ENCODE measurements around the gene NOX5. TPM values are rescaled to one million over a fixed set of nuclear protein-coding genes. Genes with fewer than 3 reads are reported as not detected.
A peak's percentile ranks its signal among the peaks of the same experiment; 100 is the strongest.

The NOX5 gene
- total RNA-seq, 1 experiment from 2014 or later = 339 TPM

DNA sequence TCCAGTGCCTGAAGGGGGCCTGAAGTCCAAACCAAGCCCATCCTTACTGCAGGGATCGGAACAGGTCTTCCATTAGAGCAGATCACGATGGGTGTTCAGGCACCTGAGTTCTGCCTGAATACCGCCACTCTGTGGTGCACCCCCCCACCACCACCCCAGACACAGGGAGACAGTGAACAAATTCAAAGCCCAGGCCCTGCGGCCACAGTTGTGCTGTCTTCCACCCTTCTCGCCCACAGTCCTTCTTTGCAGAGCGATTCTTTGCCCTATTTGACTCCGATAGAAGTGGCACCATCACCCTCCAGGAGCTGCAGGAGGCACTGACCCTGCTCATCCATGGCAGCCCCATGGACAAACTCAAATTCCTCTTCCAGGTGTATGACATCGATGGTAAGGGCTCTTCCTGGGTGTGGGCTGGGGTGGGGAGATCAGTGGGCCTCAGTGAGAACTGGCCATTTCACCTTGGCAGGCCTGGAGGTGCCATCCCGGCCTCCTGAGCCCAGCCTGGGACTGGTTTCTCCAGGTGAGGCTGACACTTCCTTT is 13.6 kb downstream of the NOX5 start:
- TF ChIP-seq EZH2 (IDR thresholded peaks at IDR 0.05; ENCODE audit: low read length, unreplicated experiment) (no peak), EZH2phosphoT487 (IDR thresholded peaks at IDR 0.05; ENCODE audit: borderline replicate concordance, low read length) (no peak)
- TF ChIP-seq, protein P1, sequence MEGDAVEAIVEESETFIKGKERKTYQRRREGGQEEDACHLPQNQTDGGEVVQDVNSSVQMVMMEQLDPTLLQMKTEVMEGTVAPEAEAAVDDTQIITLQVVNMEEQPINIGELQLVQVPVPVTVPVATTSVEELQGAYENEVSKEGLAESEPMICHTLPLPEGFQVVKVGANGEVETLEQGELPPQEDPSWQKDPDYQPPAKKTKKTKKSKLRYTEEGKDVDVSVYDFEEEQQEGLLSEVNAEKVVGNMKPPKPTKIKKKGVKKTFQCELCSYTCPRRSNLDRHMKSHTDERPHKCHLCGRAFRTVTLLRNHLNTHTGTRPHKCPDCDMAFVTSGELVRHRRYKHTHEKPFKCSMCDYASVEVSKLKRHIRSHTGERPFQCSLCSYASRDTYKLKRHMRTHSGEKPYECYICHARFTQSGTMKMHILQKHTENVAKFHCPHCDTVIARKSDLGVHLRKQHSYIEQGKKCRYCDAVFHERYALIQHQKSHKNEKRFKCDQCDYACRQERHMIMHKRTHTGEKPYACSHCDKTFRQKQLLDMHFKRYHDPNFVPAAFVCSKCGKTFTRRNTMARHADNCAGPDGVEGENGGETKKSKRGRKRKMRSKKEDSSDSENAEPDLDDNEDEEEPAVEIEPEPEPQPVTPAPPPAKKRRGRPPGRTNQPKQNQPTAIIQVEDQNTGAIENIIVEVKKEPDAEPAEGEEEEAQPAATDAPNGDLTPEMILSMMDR (conservative IDR thresholded peaks at IDR 0.05; ENCODE audit: low read depth, low read length) = no peak
- H3K9ac ChIP-seq (ENCODE audit: low read length) = no peak overlapping the region
- CTCF ChIA-PET = no interaction called here
- H3K79me2 ChIP-seq (ENCODE audit: low read length) = no peaks in the 10 kb centered on the region
- H3K36me3 ChIP-seq (ENCODE audit: low read depth, low read length) = no peaks in the 10 kb centered on the region
- no peak overlapping the region for H2AFZ ChIP-seq (ENCODE audit: low read length)
- H3K9me2 ChIP-seq (replicated peaks; ENCODE audit: low read length) = no peaks in the 10 kb centered on the region
- H3K9me3 ChIP-seq (ENCODE audit: low read length) = no peaks in the 10 kb centered on the region
- no peaks in the 10 kb centered on the region for H3F3A ChIP-seq (ENCODE audit: low read length, unreplicated experiment)
- H4K20me1 ChIP-seq (ENCODE audit: low read length) = no peaks in the 10 kb centered on the region
- intact Hi-C loops (cut with micrococcal nuclease) = no loop called here
- POLR2A ChIA-PET (ENCODE audit: unreplicated experiment) = no interaction called here
- no peak overlapping the region for H3K27ac ChIP-seq (ENCODE audit: low read length)
- ATAC-seq (no peak), DNase-seq (no peak)
- no peak overlapping the region for H3K4me2 ChIP-seq (ENCODE audit: low read length)
- no TSS peak for BruUV-seq (replicated peaks)
- peaks cover 24% of the 10 kb centered on the region for H3K4me1 ChIP-seq (ENCODE audit: insufficient read depth, low read length)
- no peak overlapping the region for H3K4me3 ChIP-seq (ENCODE audit: low read length)
- no peaks in the 10 kb centered on the region for H3K27me3 ChIP-seq (ENCODE audit: low read length)

DNA sequence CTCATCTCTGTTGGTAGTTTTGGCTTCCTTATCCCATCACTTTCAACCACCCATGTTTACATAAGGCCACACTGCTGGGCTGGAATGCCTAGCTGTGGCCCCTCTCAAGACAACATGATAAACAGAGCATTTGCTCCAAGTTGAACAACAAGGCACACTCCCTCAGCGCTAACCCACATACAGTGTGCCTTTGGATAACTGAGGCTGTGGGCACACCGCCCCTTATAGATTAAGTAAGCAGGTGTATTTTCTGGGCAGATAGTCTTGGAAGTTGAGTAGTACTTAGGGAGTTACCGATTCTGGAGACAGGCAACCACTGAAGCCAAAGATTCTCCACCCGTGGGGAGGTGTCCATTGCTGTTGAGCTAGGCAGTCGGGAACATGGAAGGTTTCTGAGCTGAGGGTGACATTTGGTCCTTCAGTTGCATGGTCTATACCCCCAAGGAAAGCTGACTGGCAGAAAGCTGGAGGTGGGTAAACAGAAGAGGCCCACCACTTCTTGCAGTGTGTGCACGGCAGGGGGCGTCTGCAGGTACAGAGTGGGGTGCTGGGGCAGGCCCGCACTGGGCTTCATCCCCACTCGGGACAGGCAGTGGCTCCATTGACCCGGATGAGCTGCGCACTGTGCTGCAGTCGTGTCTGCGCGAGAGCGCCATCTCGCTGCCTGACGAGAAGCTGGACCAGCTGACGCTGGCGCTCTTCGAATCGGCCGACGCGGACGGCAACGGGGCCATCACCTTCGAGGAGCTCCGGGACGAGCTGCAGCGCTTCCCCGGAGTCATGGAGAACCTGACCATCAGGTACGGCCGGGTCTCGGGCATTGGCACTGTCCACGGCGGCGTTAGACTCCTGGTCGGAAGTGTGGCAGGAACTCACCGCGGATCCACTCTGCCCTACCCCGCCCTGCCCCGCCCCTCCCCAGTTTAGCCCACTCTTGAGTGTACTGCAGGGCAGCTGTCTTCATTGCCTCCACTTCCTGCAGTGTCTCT is 16.8 kb downstream of the NOX5 start:
- ChIA-PET CTCF (interaction anchor here (0.7 to 1.1 kb wide), 3 partner anchors 17 to 155 kb away, joined by 3 read pairs; no protein-coding TSS in a partner anchor), POLR2A (ENCODE audit: unreplicated experiment) (no interaction called here)
- TF ChIP-seq, protein P1 (conservative IDR thresholded peaks at IDR 0.05; ENCODE audit: low read depth, low read length) = peak; percentile 58
- TF ChIP-seq EZH2 (IDR thresholded peaks at IDR 0.05; ENCODE audit: low read length, unreplicated experiment) (no peak), EZH2phosphoT487 (IDR thresholded peaks at IDR 0.05; ENCODE audit: borderline replicate concordance, low read length) (no peak)

More for the DNA sequence above, 16.8 kb downstream of the NOX5 start:
- Histone ChIP-seq H3F3A (ENCODE audit: low read length, unreplicated experiment) (peaks cover 5% of the 10 kb centered on the region), H3K4me1 (ENCODE audit: insufficient read depth, low read length) (peaks cover 52% of the 10 kb centered on the region), H3K9ac (ENCODE audit: low read length) (peak overlapping the region; percentile 65), H3K4me2 (ENCODE audit: low read length) (peak overlapping the region; percentile 71), H3K9me2 (replicated peaks; ENCODE audit: low read length) (no peaks in the 10 kb centered on the region), H2AFZ (ENCODE audit: low read length) (peak overlapping the region; percentile 35; the same call in 1 of the 2 replicates), H3K27me3 (ENCODE audit: low read length) (no peaks in the 10 kb centered on the region), H3K36me3 (ENCODE audit: low read depth, low read length) (no peaks in the 10 kb centered on the region), H3K79me2 (ENCODE audit: low read length) (no peaks in the 10 kb centered on the region), H3K27ac (ENCODE audit: low read length) (peak overlapping the region; percentile 99), H3K4me3 (ENCODE audit: low read length) (peak overlapping the region; percentile 30; the same call in 1 of the 2 replicates), H4K20me1 (ENCODE audit: low read length) (no peaks in the 10 kb centered on the region), H3K9me3 (ENCODE audit: low read length) (no peaks in the 10 kb centered on the region)
- DNase-seq (peak; percentile 50), ATAC-seq (peak; percentile 23)
- intact Hi-C loops (cut with micrococcal nuclease) = loop anchor here (10.0 kb wide), 1 partner anchor 97 kb away; the partner anchor contains the start of gene SPESP1
- no TSS peak for BruUV-seq (replicated peaks)

Measured in PC-3 (cell line).